Parathyroid adenoma (tissue), 2 donors: ENCODE measurements around the gene ITGB3.

Experiments
- H2AFZ ChIP-seq: fragments of 300-600 bp; sonication (generic); one replicate; pipeline ENCODE4 v1.7.0; 2017; ENCODE audit warnings: antibody characterized with exemption, mild to moderate bottlenecking
- H3K27ac ChIP-seq: fragments of 300-600 bp; sonication (generic); one replicate; pipeline ENCODE4 v1.7.0; 2017
- H3K27me3 ChIP-seq: fragments of 300-600 bp; sonication (generic); one replicate; pipeline ENCODE4 v1.7.0; 2017; ENCODE audit warnings: low read length; ENCODE audit not compliant: control insufficient read depth, insufficient read depth
- H3K36me3 ChIP-seq: fragments of 300-600 bp; sonication (generic); one replicate; pipeline ENCODE4 v1.7.0; 2017; ENCODE audit warnings: low read length; ENCODE audit not compliant: control insufficient read depth, insufficient read depth
- H3K4me1 ChIP-seq: fragments of 300-600 bp; sonication (generic); one replicate; pipeline ENCODE4 v1.7.0; 2017; ENCODE audit warnings: control low read depth
- H3K4me2 ChIP-seq: fragments of 300-600 bp; sonication (generic); one replicate; pipeline ENCODE4 v1.7.0; 2017; ENCODE audit warnings: low read length
- H3K4me3 ChIP-seq: fragments of 300-600 bp; sonication (generic); one replicate; pipeline ENCODE4 v1.7.0; 2017; ENCODE audit warnings: low read depth, low read length
- H3K79me2 ChIP-seq: fragments of 300-600 bp; sonication (generic); one replicate; pipeline ENCODE4 v1.7.0; 2017; ENCODE audit warnings: control low read depth
- H3K9ac ChIP-seq: fragments of 300-600 bp; sonication (generic); one replicate; pipeline ENCODE4 v1.7.0; 2017; ENCODE audit warnings: mild to moderate bottlenecking
- H3K9me3 ChIP-seq: fragments of 300-600 bp; sonication (generic); one replicate; pipeline ENCODE4 v1.7.0; 2017; ENCODE audit warnings: low read length; ENCODE audit not compliant: control insufficient read depth
- CTCF ChIP-seq: fragments of 300-600 bp; sonication (generic); IDR thresholded peaks from one replicate; pipeline ENCODE4 v1.7.0; 2017; ENCODE audit warnings: antibody characterized with exemption, mild to moderate bottlenecking
- donor health status: primary hyperparathyroidism.

The ITGB3 gene

GRCh38 chr17:47297661-47298400 lies 44.2 kb downstream of the ITGB3 start:
- TF ChIP-seq CTCF, result no peak
- Histone ChIP-seq H3K36me3 (no peaks in the 10 kb centered on the region), H3K27me3 (no peaks in the 10 kb centered on the region), H3K9ac (no peak overlapping the region), H3K9me3 (no peaks in the 10 kb centered on the region), H3K4me3 (no peak overlapping the region), H3K4me1 (peaks cover 28% of the 10 kb centered on the region), H2AFZ (no peak overlapping the region), H3K4me2 (no peak overlapping the region), H3K27ac (no peak overlapping the region), H3K79me2 (no peaks in the 10 kb centered on the region)

GRCh38 chr17:47298712-47299111 lies 45.1 kb downstream of the ITGB3 start:
- no peaks in the 10 kb centered on the region for H3K79me2 ChIP-seq
- no peaks in the 10 kb centered on the region for H3K27me3 ChIP-seq
- no peaks in the 10 kb centered on the region for H3K36me3 ChIP-seq
- H2AFZ ChIP-seq, result no peak overlapping the region
- no peak overlapping the region for H3K9ac ChIP-seq
- H3K4me1 ChIP-seq, result peaks cover 28% of the 10 kb centered on the region
- no peak overlapping the region for H3K27ac ChIP-seq
- H3K4me2 ChIP-seq, result no peak overlapping the region
- H3K9me3 ChIP-seq, result no peaks in the 10 kb centered on the region
- no peak for TF ChIP-seq CTCF
- H3K4me3 ChIP-seq, result no peak overlapping the region

GRCh38 chr17:47299239-47299910 lies 45.7 kb downstream of the ITGB3 start:
- Histone ChIP-seq H3K4me2 (no peak overlapping the region), H3K36me3 (no peaks in the 10 kb centered on the region), H3K27me3 (no peaks in the 10 kb centered on the region), H3K9me3 (no peaks in the 10 kb centered on the region), H3K79me2 (no peaks in the 10 kb centered on the region), H3K4me1 (peaks cover 28% of the 10 kb centered on the region), H3K27ac (peak overlapping the region; percentile 5), H2AFZ (no peak overlapping the region), H3K9ac (no peak overlapping the region), H3K4me3 (no peak overlapping the region)
- TF ChIP-seq CTCF, result no peak

- H3K9me3 ChIP-seq, result no peaks in the 10 kb centered on the region
- H3K4me3 ChIP-seq, result no peak overlapping the region
- no peaks in the 10 kb centered on the region for H3K79me2 ChIP-seq
- peak overlapping the region; percentile 60 for H3K27ac ChIP-seq
- no peak for TF ChIP-seq CTCF
- no peak overlapping the region for H3K9ac ChIP-seq
- no peak overlapping the region for H2AFZ ChIP-seq
- no peaks in the 10 kb centered on the region for H3K36me3 ChIP-seq
- peaks cover 33% of the 10 kb centered on the region for H3K4me1 ChIP-seq
- no peaks in the 10 kb centered on the region for H3K27me3 ChIP-seq
- H3K4me2 ChIP-seq, result peak overlapping the region; percentile 41
These were observed 47.1 kb downstream of the ITGB3 start for GRCh38 chr17:47300718-47301117.
